Right atrium auricular region (tissue), 2 donors: ENCODE data around the gene PITPNM3. TPM values are rescaled to one million over a fixed set of nuclear protein-coding genes. Genes with fewer than 3 reads are reported as not detected.

ENCODE experiments used
- DNase-seq: peaks from one replicate; pipeline ENCODE4 v3.0.0-alpha.2; 2019; ENCODE audit warnings: low spot score
- H3K27ac ChIP-seq, 2 donors: fragments of 200-600 bp; sonication (generic); 1 replicate in 1 of 2; 2 replicates in 1 of 2; pipeline ENCODE4 v1.5.1; 2016 to 2019
- H3K27me3 ChIP-seq, 2 donors: fragments of 200-600 bp; sonication (generic); one replicate each; pipeline versions ENCODE4 v1.5.1 to v1.6.0; 2017 to 2019
- H3K36me3 ChIP-seq: fragments of 200-600 bp; sonication (generic); one replicate; pipeline ENCODE4 v1.5.1; 2016
- H3K4me1 ChIP-seq, 2 donors: fragments of 200-600 bp; sonication (generic); one replicate each; pipeline versions ENCODE4 v1.5.1 to v1.6.0; 2017 to 2019
- H3K4me3 ChIP-seq, 2 donors: fragments of 200-600 bp; sonication (generic); 1 replicate in 1 of 2; 2 replicates in 1 of 2; pipeline ENCODE4 v1.5.1; 2017 to 2019; ENCODE audit warnings: mild to moderate bottlenecking in 1 of 2, moderate library complexity in 1 of 2
- H3K9me3 ChIP-seq, 2 donors: fragments of 200-600 bp; sonication (generic); one replicate each; pipeline ENCODE4 v1.5.1; 2019
- total RNA-seq, 2 donors: library from RNA; depleted of rRNA; stranded (reverse); fragments of >200 nt; gene quantifications; one replicate each; pipeline ENCODE4 v1.1.0, GENCODE V29; 2016
- TF ChIP-seq, protein P1 (sequence below), 2 donors: fragments of 200-600 bp; sonication (generic); IDR thresholded peaks; one replicate each; pipeline ENCODE4 v1.5.1; 2019; ENCODE audit warnings: antibody characterized with exemption in 2 of 2

Gene PITPNM3
- total RNA-seq, 2 donors from 2014 or later, result 0.56 to 1.2 TPM

DNA sequence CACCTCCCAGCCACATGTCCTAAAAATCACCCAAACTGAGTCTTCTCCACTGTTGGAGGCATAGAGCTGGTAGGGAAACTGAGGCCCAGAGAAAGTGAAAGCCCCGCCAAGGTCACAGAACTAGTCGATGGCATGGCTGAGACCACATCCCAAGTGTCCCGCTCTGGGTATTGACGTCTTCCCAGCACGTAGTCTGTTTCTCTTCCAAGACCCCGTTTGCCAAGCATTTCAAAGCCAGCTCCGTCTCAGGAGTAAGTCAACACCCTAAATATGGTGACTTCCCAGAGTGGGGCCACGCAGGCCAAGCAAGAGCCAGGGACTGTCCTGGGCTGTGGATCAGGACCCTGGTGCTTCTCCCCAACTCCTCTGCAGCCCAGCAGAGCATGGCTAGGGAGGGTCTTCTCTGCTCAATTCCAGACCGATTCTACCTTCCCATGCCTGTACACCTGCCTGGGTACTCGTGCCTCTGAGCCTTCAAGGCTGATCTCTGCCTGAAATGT lies 19.7 kb downstream of the PITPNM3 start:
- no peaks in the 10 kb centered on the region for H3K36me3 ChIP-seq
- no peak for DNase-seq
- no peaks in the 10 kb centered on the region for H3K27me3 ChIP-seq
- H3K4me1 ChIP-seq, result no peaks in the 10 kb centered on the region
- H3K4me3 ChIP-seq, result no peak overlapping the region
- TF ChIP-seq, protein P1, sequence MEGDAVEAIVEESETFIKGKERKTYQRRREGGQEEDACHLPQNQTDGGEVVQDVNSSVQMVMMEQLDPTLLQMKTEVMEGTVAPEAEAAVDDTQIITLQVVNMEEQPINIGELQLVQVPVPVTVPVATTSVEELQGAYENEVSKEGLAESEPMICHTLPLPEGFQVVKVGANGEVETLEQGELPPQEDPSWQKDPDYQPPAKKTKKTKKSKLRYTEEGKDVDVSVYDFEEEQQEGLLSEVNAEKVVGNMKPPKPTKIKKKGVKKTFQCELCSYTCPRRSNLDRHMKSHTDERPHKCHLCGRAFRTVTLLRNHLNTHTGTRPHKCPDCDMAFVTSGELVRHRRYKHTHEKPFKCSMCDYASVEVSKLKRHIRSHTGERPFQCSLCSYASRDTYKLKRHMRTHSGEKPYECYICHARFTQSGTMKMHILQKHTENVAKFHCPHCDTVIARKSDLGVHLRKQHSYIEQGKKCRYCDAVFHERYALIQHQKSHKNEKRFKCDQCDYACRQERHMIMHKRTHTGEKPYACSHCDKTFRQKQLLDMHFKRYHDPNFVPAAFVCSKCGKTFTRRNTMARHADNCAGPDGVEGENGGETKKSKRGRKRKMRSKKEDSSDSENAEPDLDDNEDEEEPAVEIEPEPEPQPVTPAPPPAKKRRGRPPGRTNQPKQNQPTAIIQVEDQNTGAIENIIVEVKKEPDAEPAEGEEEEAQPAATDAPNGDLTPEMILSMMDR (IDR thresholded peaks at IDR 0.05), result no peak
- H3K9me3 ChIP-seq, result peaks cover 0 to 4% of the 10 kb centered on the region in 2 donors
- H3K27ac ChIP-seq, result no peak overlapping the region

DNA sequence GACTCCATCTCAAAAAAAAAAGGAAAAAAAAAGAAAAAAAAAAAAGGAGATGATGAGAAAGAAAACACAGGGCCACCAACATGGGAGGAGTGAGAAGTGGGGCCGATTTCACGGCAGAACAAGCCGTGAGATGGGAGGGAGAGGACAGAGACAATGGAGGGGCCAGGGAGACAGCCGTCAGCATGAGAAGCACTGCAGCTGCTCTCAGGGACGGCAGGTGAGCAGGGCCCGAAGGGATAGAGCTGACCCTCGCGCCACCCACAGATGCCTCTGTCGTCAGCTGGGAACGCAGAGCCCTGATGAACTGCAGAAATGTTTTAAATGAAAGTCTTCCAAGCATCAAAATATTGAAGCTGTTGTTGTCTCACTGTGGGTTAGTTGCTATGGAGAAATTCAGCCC lies 20.3 kb downstream of the PITPNM3 start:
- Histone ChIP-seq H3K4me1 (no peaks in the 10 kb centered on the region), H3K27ac (no peak overlapping the region), H3K36me3 (no peaks in the 10 kb centered on the region), H3K9me3 (peaks cover 0 to 4% of the 10 kb centered on the region in 2 donors), H3K27me3 (no peaks in the 10 kb centered on the region), H3K4me3 (no peak overlapping the region)
- no peak for DNase-seq
- TF ChIP-seq, protein P1 (IDR thresholded peaks at IDR 0.05), result no peak

DNA sequence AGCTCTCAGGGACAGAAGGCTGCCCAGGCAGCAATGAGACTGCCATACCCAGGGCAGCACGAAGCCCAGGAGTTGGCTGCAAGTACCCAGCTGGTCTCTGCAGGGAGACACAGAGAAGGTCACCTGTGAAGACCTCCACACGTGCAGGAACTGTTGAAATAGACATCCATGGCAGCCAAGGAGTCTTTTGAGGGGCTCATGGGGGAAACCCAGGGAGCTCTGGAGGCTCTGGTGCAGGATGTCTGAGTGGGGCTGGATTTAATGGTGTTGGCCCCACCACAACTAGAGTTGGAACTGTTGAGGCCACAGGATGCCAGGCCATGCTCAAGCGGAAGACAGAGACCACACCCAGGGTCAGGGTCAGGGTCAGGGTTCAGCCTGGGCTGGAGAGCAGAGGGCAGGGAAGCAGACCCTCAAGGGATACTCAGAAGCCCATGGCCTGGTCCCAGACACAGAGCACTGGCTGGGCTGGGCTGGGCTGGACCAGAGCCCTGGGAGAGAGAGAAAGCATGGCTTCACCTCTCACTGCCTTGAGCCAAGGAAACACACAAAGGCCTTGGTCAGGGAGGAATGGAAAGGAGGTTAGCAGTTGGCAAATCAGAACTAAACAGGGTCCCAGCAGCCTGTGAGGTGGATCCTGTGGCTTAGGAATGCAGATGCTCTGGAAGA lies 21.4 kb downstream of the PITPNM3 start:
- Histone ChIP-seq H3K36me3 (no peaks in the 10 kb centered on the region), H3K4me1 (no peaks in the 10 kb centered on the region), H3K27ac (no peak overlapping the region), H3K9me3 (peaks cover 0 to 4% of the 10 kb centered on the region in 2 donors), H3K27me3 (no peaks in the 10 kb centered on the region), H3K4me3 (no peak overlapping the region)
- DNase-seq, result no peak
- TF ChIP-seq, protein P1 (IDR thresholded peaks at IDR 0.05), result no peak

DNA sequence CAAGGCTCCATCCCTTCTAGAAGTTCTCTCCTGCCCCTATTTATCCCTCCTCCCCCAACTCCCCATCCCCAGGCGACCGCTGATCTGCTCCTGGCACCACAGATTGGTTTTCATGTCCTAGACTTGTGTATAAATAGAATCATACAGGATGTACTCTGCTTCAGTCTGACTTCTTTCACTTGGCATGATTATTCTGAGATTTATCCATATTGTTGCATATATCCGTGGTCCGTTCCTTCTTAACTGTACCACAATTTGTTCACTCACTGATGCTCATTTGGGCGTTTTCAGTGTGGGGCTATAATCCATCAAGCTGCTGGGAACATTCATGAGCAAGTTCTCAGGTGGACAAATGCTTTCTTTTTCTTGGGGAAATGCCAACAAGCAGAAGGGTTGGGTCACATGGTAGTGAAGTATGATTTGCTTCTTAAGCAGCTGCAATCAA lies 23.9 kb downstream of the PITPNM3 start:
- H3K27me3 ChIP-seq, result no peaks in the 10 kb centered on the region
- H3K4me3 ChIP-seq, result no peak overlapping the region
- no peaks in the 10 kb centered on the region for H3K36me3 ChIP-seq
- H3K4me1 ChIP-seq, result no peaks in the 10 kb centered on the region
- no peak overlapping the region for H3K27ac ChIP-seq
- no peaks in the 10 kb centered on the region for H3K9me3 ChIP-seq
- DNase-seq, result no peak
- TF ChIP-seq, protein P1 (IDR thresholded peaks at IDR 0.05), result no peak

DNA sequence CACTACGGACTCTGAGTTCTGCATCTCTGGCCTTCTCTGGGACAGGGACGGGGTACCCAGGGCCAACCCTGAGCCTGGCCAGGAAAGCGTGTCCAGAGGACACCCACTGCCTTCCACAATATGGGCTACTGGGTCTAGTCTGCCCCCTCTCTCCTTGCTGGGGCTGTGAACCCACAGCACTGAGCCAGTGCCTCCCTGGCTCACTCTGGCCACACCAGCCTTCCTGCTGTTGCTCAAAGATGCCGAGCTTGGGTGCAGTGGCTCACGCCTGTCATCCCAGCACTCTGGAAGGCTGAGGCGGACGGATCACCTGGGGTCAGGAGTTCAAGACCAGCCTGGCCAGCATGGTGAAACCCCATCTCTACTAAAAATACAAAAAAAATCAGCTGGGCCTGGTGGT lies 24.8 kb downstream of the PITPNM3 start:
- DNase-seq, result no peak
- TF ChIP-seq, protein P1 (IDR thresholded peaks at IDR 0.05), result no peak
- H3K27me3 ChIP-seq, result no peaks in the 10 kb centered on the region
- H3K4me1 ChIP-seq, result no peaks in the 10 kb centered on the region
- H3K27ac ChIP-seq, result no peak overlapping the region
- H3K9me3 ChIP-seq, result no peaks in the 10 kb centered on the region
- no peaks in the 10 kb centered on the region for H3K36me3 ChIP-seq
- no peak overlapping the region for H3K4me3 ChIP-seq
